ENCODE data around the gene HNRNPA3. TPM values are rescaled to one million over a fixed set of nuclear protein-coding genes. Genes with fewer than 3 reads are reported as not detected.

HNRNPA3 gene
- polyA plus RNA-seq, 3 donors = 26.5 to 71.7 (median 43.0) TPM

DNA sequence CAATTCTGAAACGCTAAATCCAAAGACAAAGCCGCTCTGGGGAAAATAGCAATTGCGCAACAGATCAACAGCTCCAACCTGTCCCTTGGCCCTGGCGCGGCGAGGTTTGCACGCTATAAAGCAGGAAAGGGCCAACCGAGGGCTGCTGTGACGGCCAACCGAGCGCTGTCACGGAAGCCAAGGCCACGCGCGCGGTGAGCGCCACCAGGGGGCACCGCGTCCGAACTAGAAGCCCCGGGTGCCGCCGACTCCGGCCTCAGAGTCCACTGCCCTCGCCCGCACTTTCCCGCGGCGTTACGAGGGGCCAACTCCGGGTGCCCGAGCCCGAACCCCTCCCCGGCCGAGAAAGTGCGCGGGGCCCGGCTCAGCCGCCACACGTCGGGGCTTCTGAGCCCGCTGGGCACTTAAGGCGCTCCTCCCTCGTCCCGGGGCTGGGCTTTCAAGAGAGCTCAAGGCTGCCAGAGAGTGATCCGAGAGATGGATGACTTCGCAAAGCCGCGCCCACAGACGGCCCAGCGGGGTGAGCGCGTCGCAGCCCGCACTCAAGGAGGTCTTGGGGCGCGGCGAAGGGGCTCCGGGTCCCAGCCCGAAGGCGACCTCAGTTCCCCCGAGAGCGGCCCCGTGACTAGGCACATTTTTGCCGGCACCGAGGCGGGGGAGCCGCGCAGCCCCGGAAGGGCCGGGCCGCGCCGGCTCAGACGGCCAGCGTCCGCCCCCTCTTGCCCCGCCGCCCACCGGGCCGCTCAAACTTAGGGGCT lies 51.0 kb downstream of the HNRNPA3 start:
- DNase-seq = peak; percentile 99
- Histone ChIP-seq H3K4me3 (replicated peaks in 1 of 3; ENCODE audit: low read depth in 2 of 3, low read length in 3 of 3) (peak overlapping the region; percentile 66 to 93 (median 86)), H3K4me2 (replicated peaks; ENCODE audit: extremely low read depth, low read length, poor library complexity, severe bottlenecking) (peak overlapping the region; percentile 75), H3K4me1 (ENCODE audit: control insufficient read depth in 1 of 2, insufficient read depth in 2 of 2, low read length in 2 of 2) (peaks cover 45 to 75% of the 10 kb centered on the region in 2 donors), H3K9ac (ENCODE audit: insufficient read depth, low read length, poor library complexity, severe bottlenecking) (peak overlapping the region; percentile 100), H4K20me1 (ENCODE audit: insufficient read depth, low read length) (peaks cover 40% of the 10 kb centered on the region), H3K27ac (ENCODE audit: low read depth in 1 of 2, low read length in 2 of 2) (peak overlapping the region; percentile 96 to 99), H2AFZ (ENCODE audit: insufficient read depth, low read depth, low read length, poor library complexity, severe bottlenecking) (no peak overlapping the region), H3K27me3 (ENCODE audit: control insufficient read depth in 2 of 2, insufficient read depth in 2 of 2, low read length in 2 of 2) (no peaks in the 10 kb centered on the region), H3K79me2 (ENCODE audit: insufficient read depth, low read length) (peaks cover 59% of the 10 kb centered on the region), H3K9me3 (replicated peaks in 1 of 2; ENCODE audit: control insufficient read depth in 1 of 2, insufficient read depth in 1 of 2, low read length in 2 of 2) (no peaks in the 10 kb centered on the region), H3K36me3 (replicated peaks in 1 of 2; ENCODE audit: control insufficient read depth in 1 of 2, insufficient read depth in 2 of 2, low read length in 2 of 2) (no peaks in the 10 kb centered on the region)
- Mint-ChIP-seq H3K36me3 (peaks cover 0 to 11% of the 10 kb centered on the region in 2 donors), H3K27me3 (ENCODE audit: low read depth in 3 of 3) (no peaks in the 10 kb centered on the region), H3K4me1 (peaks cover 63% of the 10 kb centered on the region), H3K4me3 (peak overlapping the region; percentile 89 to 92), H3K9me3 (no peaks in the 10 kb centered on the region), H3K27ac (peak overlapping the region; percentile 91 to 100 (median 94))
- WGBS (ENCODE audit: insufficient coverage) = under 1% methylated on average over 81 of the region's 81 CpGs
- intact Hi-C loops (cut with micrococcal nuclease) = loop anchor here (2.0 to 10.0 kb wide), 8 partner anchors 36 to 154 kb away; partner anchors contain the start of genes AGPS (in 1 of the 2) and HNRNPA3 (in 1 of the 2)
- TF ChIP-seq, protein P1, sequence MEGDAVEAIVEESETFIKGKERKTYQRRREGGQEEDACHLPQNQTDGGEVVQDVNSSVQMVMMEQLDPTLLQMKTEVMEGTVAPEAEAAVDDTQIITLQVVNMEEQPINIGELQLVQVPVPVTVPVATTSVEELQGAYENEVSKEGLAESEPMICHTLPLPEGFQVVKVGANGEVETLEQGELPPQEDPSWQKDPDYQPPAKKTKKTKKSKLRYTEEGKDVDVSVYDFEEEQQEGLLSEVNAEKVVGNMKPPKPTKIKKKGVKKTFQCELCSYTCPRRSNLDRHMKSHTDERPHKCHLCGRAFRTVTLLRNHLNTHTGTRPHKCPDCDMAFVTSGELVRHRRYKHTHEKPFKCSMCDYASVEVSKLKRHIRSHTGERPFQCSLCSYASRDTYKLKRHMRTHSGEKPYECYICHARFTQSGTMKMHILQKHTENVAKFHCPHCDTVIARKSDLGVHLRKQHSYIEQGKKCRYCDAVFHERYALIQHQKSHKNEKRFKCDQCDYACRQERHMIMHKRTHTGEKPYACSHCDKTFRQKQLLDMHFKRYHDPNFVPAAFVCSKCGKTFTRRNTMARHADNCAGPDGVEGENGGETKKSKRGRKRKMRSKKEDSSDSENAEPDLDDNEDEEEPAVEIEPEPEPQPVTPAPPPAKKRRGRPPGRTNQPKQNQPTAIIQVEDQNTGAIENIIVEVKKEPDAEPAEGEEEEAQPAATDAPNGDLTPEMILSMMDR (IDR thresholded peaks at IDR 0.05) = peak; percentile 91

GRCh38 chr2:177264209-177264692 lies 51.7 kb downstream of the HNRNPA3 start:
- intact Hi-C loops (cut with micrococcal nuclease) = loop anchor here (2.0 to 10.0 kb wide), 8 partner anchors 37 to 153 kb away; partner anchors contain the start of genes AGPS (in 1 of the 2) and HNRNPA3 (in 1 of the 2)
- peaks cover 34% of the 10 kb centered on the region for H4K20me1 ChIP-seq (ENCODE audit: insufficient read depth, low read length)
- Mint-ChIP-seq H3K4me3 (peak overlapping the region; percentile 59 to 89), H3K36me3 (peaks cover 0 to 5% of the 10 kb centered on the region in 2 donors), H3K4me1 (peaks cover 56% of the 10 kb centered on the region), H3K9me3 (no peaks in the 10 kb centered on the region), H3K27ac (peak overlapping the region; percentile 84 to 100 (median 99)), H3K27me3 (ENCODE audit: low read depth in 3 of 3) (no peaks in the 10 kb centered on the region)
- under 1% methylated on average over 61 of the region's 61 CpGs for WGBS (ENCODE audit: insufficient coverage)
- peak overlapping the region; percentile 96 to 99 for H3K27ac ChIP-seq (ENCODE audit: low read depth in 1 of 2, low read length in 2 of 2)
- H3K9ac ChIP-seq (ENCODE audit: insufficient read depth, low read length, poor library complexity, severe bottlenecking) = peak overlapping the region; percentile 100
- peaks cover 53% of the 10 kb centered on the region for H3K79me2 ChIP-seq (ENCODE audit: insufficient read depth, low read length)
- H2AFZ ChIP-seq (ENCODE audit: insufficient read depth, low read depth, low read length, poor library complexity, severe bottlenecking) = no peak overlapping the region
- peaks cover 40 to 70% of the 10 kb centered on the region in 2 donors for H3K4me1 ChIP-seq (ENCODE audit: control insufficient read depth in 1 of 2, insufficient read depth in 2 of 2, low read length in 2 of 2)
- H3K4me3 ChIP-seq (replicated peaks in 1 of 3; ENCODE audit: low read depth in 2 of 3, low read length in 3 of 3) = peak overlapping the region; percentile 66 to 93 (median 86)
- DNase-seq = no peak
- H3K9me3 ChIP-seq (replicated peaks in 1 of 2; ENCODE audit: control insufficient read depth in 1 of 2, insufficient read depth in 1 of 2, low read length in 2 of 2) = no peaks in the 10 kb centered on the region
- no peaks in the 10 kb centered on the region for H3K36me3 ChIP-seq (replicated peaks in 1 of 2; ENCODE audit: control insufficient read depth in 1 of 2, insufficient read depth in 2 of 2, low read length in 2 of 2)
- no peaks in the 10 kb centered on the region for H3K27me3 ChIP-seq (ENCODE audit: control insufficient read depth in 2 of 2, insufficient read depth in 2 of 2, low read length in 2 of 2)
- TF ChIP-seq, protein P1 (IDR thresholded peaks at IDR 0.05) = no peak
- H3K4me2 ChIP-seq (replicated peaks; ENCODE audit: extremely low read depth, low read length, poor library complexity, severe bottlenecking) = peak overlapping the region; percentile 75
